Activated naive CD8-positive, alpha-beta T cell treated with anti-CD3 and anti-CD28 coated beads, Interleukin-2, amount 10 ng/mL, durations not matched to agents 7 days and 5 days (primary cell): ENCODE data around the gene ACOT7. TPM values are rescaled to one million over a fixed set of nuclear protein-coding genes. Genes with fewer than 3 reads are reported as not detected.

Experiments
- ATAC-seq: fragments of 150-1000 bp; cut with Tn5 transposase; one replicate; pipeline ENCODE4 v1.10.0; 2021; ENCODE audit warnings: low read depth, moderate library complexity
- POLR2A ChIA-PET: fragments of 350-600 bp; sonication (Branson Sonifier 250); formaldehyde crosslinking; loops from one replicate; lab custom pipeline; 2021; ENCODE audit warnings: antibody characterized with exemption; lab: Charles Lee
- DNase-seq: peaks from one replicate; pipeline ENCODE4 v3.0.0; 2021
- H3K27ac Mint-ChIP-seq: one replicate; pipeline ENCODE4 v1.8.0; 2022; ENCODE audit warnings: mild to moderate bottlenecking, mixed read lengths
- H3K27me3 Mint-ChIP-seq: one replicate; pipeline ENCODE4 v1.8.0; 2022; ENCODE audit warnings: mild to moderate bottlenecking, moderate library complexity, mixed read lengths
- H3K36me3 Mint-ChIP-seq: one replicate; pipeline ENCODE4 v1.8.0; 2021; ENCODE audit warnings: mild to moderate bottlenecking, mixed read lengths
- H3K4me1 Mint-ChIP-seq: one replicate; pipeline ENCODE4 v1.8.0; 2021; ENCODE audit warnings: mixed read lengths
- H3K4me3 Mint-ChIP-seq: one replicate; pipeline ENCODE4 v1.8.0; 2022; ENCODE audit warnings: mild to moderate bottlenecking, moderate library complexity, mixed read lengths
- H3K9me3 Mint-ChIP-seq: one replicate; pipeline ENCODE4 v1.8.0; 2021; ENCODE audit warnings: mixed read lengths
- total RNA-seq, 2 experiments: library from RNA; stranded (reverse); gene quantifications; one replicate each; pipeline ENCODE4 v1.2.3, GENCODE V29; 2021

Gene ACOT7
- total RNA-seq, 2 experiments from 2014 or later, result 43.9 to 52.8 TPM

- POLR2A ChIA-PET, result no interaction called here
Measured at GRCh38 chr1:6271006-6271405, 122.6 kb downstream of the ACOT7 start.

GRCh38 chr1:6270401-6270800 lies 123.2 kb downstream of the ACOT7 start:
- no peaks in the 10 kb centered on the region for H3K36me3 Mint-ChIP-seq
- no peak overlapping the region for H3K27ac Mint-ChIP-seq
- H3K27me3 Mint-ChIP-seq, result no peaks in the 10 kb centered on the region
- no peaks in the 10 kb centered on the region for H3K4me1 Mint-ChIP-seq
- no peak overlapping the region for H3K4me3 Mint-ChIP-seq
- ATAC-seq (no peak), DNase-seq (no peak)
- H3K9me3 Mint-ChIP-seq, result no peaks in the 10 kb centered on the region
- POLR2A ChIA-PET, result interaction anchor here (0.6 kb wide), 1 partner anchor 196 kb away, joined by 3 read pairs; no protein-coding TSS in a partner anchor

More at GRCh38 chr1:6271006-6271405, 122.6 kb downstream of the ACOT7 start:
- DNase-seq (no peak), ATAC-seq (no peak)
- Mint-ChIP-seq H3K27me3 (no peaks in the 10 kb centered on the region), H3K4me1 (no peaks in the 10 kb centered on the region), H3K9me3 (no peaks in the 10 kb centered on the region), H3K36me3 (no peaks in the 10 kb centered on the region), H3K4me3 (no peak overlapping the region), H3K27ac (no peak overlapping the region)

DNA sequence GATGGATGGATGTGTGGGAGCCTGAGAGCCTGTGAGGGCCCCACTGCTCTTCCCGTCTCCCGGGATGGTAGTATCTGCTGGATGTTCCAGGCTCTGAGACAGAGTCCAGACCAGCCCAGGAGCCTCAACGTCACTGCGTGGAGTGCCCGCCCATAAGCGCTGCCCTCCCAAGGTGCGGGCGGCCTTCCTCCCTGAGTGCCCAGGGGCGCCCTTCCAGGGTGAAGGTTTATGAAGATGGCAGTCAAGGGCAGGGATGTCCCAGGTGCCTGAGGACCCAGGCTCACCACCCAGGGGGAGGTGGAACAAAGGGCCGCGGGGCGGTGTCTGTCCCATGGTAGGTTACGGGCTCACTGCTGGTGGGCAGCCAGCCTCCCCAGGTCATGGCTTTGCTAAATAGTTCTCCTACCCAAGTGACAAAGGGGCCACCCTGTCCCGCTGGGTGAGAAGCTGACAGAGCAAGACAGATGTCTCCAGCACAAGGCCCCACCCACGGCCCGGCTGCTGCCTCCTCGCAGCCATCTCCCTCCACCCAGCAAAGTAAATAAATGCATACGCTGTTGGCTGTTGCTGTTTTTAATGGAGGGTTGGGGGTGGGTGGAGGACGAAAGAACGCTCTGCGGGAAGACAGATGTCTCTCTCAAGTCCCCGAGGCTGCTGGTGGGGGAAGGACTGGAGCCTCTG lies 123.7 kb downstream of the ACOT7 start:
- POLR2A ChIA-PET, result interaction anchor here (0.6 kb wide), 1 partner anchor 197 kb away, joined by 3 read pairs; no protein-coding TSS in a partner anchor
- Mint-ChIP-seq H3K27me3 (no peaks in the 10 kb centered on the region), H3K4me1 (no peaks in the 10 kb centered on the region), H3K4me3 (no peak overlapping the region), H3K9me3 (no peaks in the 10 kb centered on the region), H3K36me3 (no peaks in the 10 kb centered on the region), H3K27ac (no peak overlapping the region)
- DNase-seq, result no peak
- ATAC-seq, result no peak

DNA sequence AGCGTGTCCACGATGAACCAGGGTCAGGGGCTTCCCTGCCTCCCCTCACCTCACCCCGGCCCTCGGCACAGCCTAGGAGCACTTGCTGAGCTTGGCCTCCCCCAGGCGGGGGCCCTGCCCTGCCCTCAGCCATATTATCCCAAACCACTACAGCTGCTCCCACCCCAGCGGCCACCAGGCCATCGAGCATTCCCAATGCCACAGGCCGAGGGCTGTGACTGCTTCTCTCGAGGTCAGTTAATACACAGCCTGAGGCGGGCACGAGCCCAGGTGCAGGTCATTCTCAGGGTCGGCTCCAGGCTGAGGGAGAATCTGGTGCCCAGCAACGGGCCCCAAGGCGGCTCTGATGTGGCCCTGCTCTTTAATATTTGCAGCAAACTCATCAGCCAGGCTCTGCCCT lies 124.3 kb downstream of the ACOT7 start:
- DNase-seq (no peak), ATAC-seq (no peak)
- POLR2A ChIA-PET, result no interaction called here
- no peak overlapping the region for H3K27ac Mint-ChIP-seq
- H3K4me3 Mint-ChIP-seq, result no peak overlapping the region
- no peaks in the 10 kb centered on the region for H3K9me3 Mint-ChIP-seq
- H3K27me3 Mint-ChIP-seq, result no peaks in the 10 kb centered on the region
- H3K36me3 Mint-ChIP-seq, result no peaks in the 10 kb centered on the region
- H3K4me1 Mint-ChIP-seq, result no peaks in the 10 kb centered on the region

GRCh38 chr1:6268415-6268814 lies 125.2 kb downstream of the ACOT7 start:
- Mint-ChIP-seq H3K9me3 (no peaks in the 10 kb centered on the region), H3K27me3 (no peaks in the 10 kb centered on the region), H3K27ac (no peak overlapping the region), H3K4me1 (peaks cover 3% of the 10 kb centered on the region), H3K4me3 (no peak overlapping the region), H3K36me3 (no peaks in the 10 kb centered on the region)
- DNase-seq (no peak), ATAC-seq (no peak)
- POLR2A ChIA-PET, result no interaction called here

DNA sequence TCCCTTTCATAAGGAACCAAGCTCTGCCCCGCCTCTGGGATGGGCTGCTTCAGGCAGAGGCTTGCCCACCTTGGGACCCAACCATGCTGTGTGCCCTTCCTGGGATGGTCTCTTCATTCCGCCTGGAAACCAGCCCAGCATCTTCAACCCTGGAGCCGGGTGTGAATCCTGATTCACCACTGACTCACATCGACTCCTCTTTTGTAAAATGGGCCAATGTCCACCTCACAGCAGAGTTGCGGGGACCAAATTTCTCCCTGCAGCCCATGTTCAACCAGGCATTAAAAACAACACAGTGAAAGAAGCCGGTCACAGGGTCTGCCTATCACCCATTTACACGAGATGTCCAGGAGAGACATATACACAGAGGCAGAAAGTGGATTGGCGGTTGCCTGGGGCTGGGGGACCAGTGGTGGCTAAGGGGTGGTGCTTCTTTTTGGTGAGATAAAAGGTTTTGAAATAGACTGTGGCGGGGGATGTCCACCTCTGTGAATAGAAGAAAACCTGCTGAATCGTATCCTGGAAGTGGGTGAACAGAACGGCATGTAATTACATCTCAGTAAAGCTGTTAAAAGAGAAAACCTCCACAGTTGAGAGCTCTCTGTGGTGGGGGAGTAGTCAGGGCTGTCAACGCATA lies 125.8 kb downstream of the ACOT7 start:
- ATAC-seq, result no peak
- DNase-seq, result no peak
- no peak overlapping the region for H3K4me3 Mint-ChIP-seq
- H3K27me3 Mint-ChIP-seq, result no peaks in the 10 kb centered on the region
- no peaks in the 10 kb centered on the region for H3K9me3 Mint-ChIP-seq
- peaks cover 4% of the 10 kb centered on the region for H3K4me1 Mint-ChIP-seq
- H3K36me3 Mint-ChIP-seq, result no peaks in the 10 kb centered on the region
- no peak overlapping the region for H3K27ac Mint-ChIP-seq
- POLR2A ChIA-PET, result no interaction called here

GRCh38 chr1:6266641-6267040 lies 126.9 kb downstream of the ACOT7 start:
- DNase-seq (no peak), ATAC-seq (no peak)
- H3K36me3 Mint-ChIP-seq, result no peaks in the 10 kb centered on the region
- POLR2A ChIA-PET, result no interaction called here
- no peak overlapping the region for H3K4me3 Mint-ChIP-seq
- peaks cover 6% of the 10 kb centered on the region for H3K4me1 Mint-ChIP-seq
- H3K9me3 Mint-ChIP-seq, result no peaks in the 10 kb centered on the region
- no peak overlapping the region for H3K27ac Mint-ChIP-seq
- peaks cover 4% of the 10 kb centered on the region for H3K27me3 Mint-ChIP-seq

- POLR2A ChIA-PET, result no interaction called here
- Mint-ChIP-seq H3K36me3 (no peaks in the 10 kb centered on the region), H3K27ac (no peak overlapping the region), H3K9me3 (no peaks in the 10 kb centered on the region), H3K4me3 (no peak overlapping the region), H3K4me1 (peaks cover 6% of the 10 kb centered on the region), H3K27me3 (peaks cover 7% of the 10 kb centered on the region)
- ATAC-seq (no peak), DNase-seq (no peak)
Measured at GRCh38 chr1:6265151-6265550, 128.4 kb downstream of the ACOT7 start.

DNA sequence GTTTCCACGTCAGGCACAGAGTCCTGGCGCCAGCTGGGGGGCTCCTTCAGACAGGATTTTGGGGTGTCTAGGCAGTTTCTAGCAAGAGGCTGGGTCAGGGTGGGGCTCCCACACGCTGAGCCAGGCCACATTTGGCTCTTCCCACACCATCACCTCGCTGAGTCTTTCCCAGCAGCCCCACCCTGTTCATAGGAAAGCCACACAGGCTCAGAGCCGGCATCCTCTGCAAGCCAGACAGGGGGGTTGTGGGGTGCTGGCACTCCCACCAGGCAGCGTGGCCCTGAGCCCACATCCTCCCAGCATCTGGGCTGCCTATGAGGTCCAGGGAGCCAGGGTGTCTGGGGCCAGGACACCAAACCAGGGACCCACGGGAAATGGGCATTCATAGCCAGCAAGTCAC lies 129.9 kb downstream of the ACOT7 start:
- no peak overlapping the region for H3K4me3 Mint-ChIP-seq
- no peaks in the 10 kb centered on the region for H3K36me3 Mint-ChIP-seq
- peaks cover 6% of the 10 kb centered on the region for H3K4me1 Mint-ChIP-seq
- POLR2A ChIA-PET, result no interaction called here
- DNase-seq (no peak), ATAC-seq (no peak)
- no peak overlapping the region for H3K27ac Mint-ChIP-seq
- peaks cover 15% of the 10 kb centered on the region for H3K27me3 Mint-ChIP-seq
- H3K9me3 Mint-ChIP-seq, result no peaks in the 10 kb centered on the region

DNA sequence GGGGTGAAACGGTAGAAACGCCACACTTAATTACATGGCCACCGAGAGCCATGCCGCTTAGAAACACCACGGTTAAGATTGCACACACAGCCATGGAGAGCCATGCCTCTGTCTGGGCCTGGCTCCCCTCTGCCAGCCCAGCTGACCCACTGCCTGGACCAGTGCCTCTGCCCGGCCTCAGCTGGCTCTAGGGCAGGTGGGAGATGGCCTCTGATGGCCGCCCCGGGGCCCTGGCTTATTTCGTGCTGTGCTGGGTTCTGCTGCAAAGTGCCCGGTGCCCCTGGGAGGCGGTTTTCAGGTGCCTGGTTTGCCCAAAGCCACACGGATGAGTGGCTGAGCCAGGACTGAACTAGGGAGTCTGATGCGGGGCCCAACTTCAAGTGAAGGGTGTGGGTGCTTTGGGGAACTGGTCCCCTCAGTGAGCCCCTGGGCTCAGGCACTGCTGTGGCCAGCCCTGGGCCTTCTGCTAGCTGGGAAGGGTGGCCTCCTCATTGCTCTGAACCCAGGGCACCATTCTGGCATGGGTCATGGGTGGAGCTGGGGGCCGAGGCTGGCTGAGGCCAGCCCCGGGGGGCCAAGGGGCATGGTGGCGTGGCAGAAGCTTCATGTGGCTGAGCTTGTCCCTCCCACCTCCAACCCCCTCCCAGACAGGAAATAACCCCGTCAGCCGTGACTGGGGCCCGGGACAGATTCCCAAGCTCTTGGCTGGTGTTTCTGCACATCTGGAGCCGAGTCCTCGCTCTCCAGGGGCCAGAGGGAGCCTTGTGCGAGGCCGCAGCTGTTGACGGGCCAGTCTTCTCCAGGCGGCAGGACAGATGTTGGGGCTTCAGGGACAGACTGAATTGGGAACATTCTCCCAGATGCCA lies 130.8 kb downstream of the ACOT7 start:
- Mint-ChIP-seq H3K9me3 (no peaks in the 10 kb centered on the region), H3K27ac (no peak overlapping the region), H3K27me3 (peaks cover 16% of the 10 kb centered on the region), H3K4me1 (peaks cover 6% of the 10 kb centered on the region), H3K36me3 (no peaks in the 10 kb centered on the region), H3K4me3 (no peak overlapping the region)
- ATAC-seq (no peak), DNase-seq (no peak)
- POLR2A ChIA-PET, result interaction anchor here (0.5 kb wide), 1 partner anchor 74 kb away, joined by 3 read pairs; no protein-coding TSS in a partner anchor

DNA sequence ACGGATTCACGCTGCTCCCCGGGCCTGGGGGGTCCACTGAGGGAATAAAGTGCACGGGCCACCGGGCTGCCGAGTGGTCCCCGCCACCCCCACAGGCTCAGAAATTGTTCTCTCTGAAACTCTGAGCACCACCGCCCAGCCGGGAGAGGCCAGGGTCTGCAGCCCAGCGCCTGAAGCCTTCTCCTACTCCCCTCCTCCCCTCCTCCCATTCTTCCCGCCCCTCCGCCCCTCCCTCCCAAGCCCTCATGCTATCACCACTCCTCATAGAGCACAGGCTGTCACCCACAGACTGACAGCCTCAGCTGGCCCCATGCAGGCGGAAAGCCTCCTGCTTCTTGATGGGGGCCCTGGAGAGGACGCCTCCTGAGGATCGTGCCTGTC lies 132.0 kb downstream of the ACOT7 start:
- Mint-ChIP-seq H3K9me3 (no peaks in the 10 kb centered on the region), H3K4me1 (peaks cover 6% of the 10 kb centered on the region), H3K27ac (no peak overlapping the region), H3K27me3 (peaks cover 17% of the 10 kb centered on the region), H3K36me3 (no peaks in the 10 kb centered on the region), H3K4me3 (peak overlapping the region; percentile 57)
- ATAC-seq (no peak), DNase-seq (no peak)
- POLR2A ChIA-PET, result no interaction called here

GRCh38 chr1:6260961-6261614 lies 132.5 kb downstream of the ACOT7 start, which contains the start of gene GPR153:
Gene GPR153, minus strand, starts transcription at chr1:6261098. Its CDS starts 6,193 bp downstream, at chr1:6254905.
- no peaks in the 10 kb centered on the region for H3K9me3 Mint-ChIP-seq
- H3K27ac Mint-ChIP-seq, result no peak within 1 kb of the TSS
- POLR2A ChIA-PET, result interaction anchor here (0.6 kb wide), 1 partner anchor 389 kb away, joined by 4 read pairs; no protein-coding TSS in a partner anchor

DNA sequence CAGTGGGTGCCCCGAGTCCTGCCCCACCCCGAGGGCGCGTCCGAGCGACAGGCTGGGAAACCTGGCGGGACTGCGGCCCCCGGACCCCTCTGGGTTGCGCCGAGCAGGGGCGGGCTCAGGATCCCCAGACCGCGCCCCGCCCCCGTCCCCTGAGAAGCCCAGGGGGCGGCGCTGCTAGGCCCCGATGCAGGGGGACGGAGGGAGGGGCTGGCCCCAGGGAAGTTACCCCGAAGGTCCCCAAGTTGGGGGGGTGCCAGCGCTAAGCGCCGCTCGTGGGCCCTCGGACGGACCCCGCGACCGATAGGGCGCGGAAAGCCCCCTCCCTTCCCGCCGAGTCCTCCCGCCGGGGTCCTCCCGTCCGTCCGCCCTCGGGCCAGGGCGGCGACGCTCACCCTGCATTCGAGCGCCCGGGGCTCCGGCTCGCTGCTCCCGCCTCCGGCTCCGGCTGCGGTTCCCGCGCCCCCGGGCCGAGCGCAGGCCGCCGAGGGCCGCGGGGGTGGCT lies 133.1 kb downstream of the ACOT7 start:
- Mint-ChIP-seq H3K9me3 (no peaks in the 10 kb centered on the region), H3K36me3 (no peaks in the 10 kb centered on the region), H3K4me1 (peaks cover 6% of the 10 kb centered on the region), H3K27ac (no peak overlapping the region), H3K27me3 (peaks cover 17% of the 10 kb centered on the region), H3K4me3 (no peak overlapping the region)
- DNase-seq, result peak; percentile 58
- ATAC-seq, result peak; percentile 27
- POLR2A ChIA-PET, result interaction anchor here (0.6 kb wide), 1 partner anchor 390 kb away, joined by 4 read pairs; no protein-coding TSS in a partner anchor

More at GRCh38 chr1:6260961-6261614, 132.5 kb downstream of the ACOT7 start, which contains the start of gene GPR153:
- Mint-ChIP-seq H3K4me3 (peak within 1 kb of the TSS; percentile 57), H3K4me1 (peaks cover 6% of the 10 kb centered on the region), H3K36me3 (no peaks in the 10 kb centered on the region), H3K27me3 (peaks cover 17% of the 10 kb centered on the region)
- peak; percentile 48 for ATAC-seq
- peak; percentile 74 for DNase-seq
